DND-41 (cell line): Measurements from ENCODE around the gene MDM2.

Source experiments
- EZH2 ChIP-seq: IDR thresholded peaks from 3 replicates; pipeline ENCODE4 v1.6.1; 2012; ENCODE audit warnings: borderline replicate concordance, low read depth, mild to moderate bottlenecking, moderate library complexity, low read length, inconsistent platforms; ENCODE audit not compliant: severe bottlenecking
- TF ChIP-seq, protein P1 (sequence below): IDR thresholded peaks from 2 replicates; pipeline ENCODE4 v1.5.1; 2012; ENCODE audit warnings: borderline replicate concordance, low read length, moderate library complexity, mild to moderate bottlenecking; ENCODE audit not compliant: poor library complexity, severe bottlenecking; ENCODE audit errors: extremely low read depth

DNA sequence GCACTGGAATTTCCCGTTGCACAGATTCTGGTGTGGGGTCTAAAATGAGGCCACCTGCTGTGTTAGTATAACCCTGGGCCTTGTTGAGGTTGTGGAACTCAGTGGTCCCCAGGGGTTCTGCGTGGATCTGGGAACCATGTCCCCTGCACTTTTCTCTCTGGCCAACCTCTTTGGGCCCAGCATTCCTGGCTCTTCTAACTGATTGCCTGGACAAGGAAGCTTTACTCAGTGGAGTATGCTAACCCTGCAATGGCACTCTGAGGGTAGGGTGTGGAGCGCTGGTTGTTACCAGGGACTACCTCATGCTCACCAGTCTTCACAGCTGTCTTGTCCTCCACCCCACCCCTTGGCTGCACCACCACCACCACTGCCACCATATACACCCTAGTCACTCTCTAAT is 85.8 kb downstream of the MDM2 start:
- TF ChIP-seq, protein P1, sequence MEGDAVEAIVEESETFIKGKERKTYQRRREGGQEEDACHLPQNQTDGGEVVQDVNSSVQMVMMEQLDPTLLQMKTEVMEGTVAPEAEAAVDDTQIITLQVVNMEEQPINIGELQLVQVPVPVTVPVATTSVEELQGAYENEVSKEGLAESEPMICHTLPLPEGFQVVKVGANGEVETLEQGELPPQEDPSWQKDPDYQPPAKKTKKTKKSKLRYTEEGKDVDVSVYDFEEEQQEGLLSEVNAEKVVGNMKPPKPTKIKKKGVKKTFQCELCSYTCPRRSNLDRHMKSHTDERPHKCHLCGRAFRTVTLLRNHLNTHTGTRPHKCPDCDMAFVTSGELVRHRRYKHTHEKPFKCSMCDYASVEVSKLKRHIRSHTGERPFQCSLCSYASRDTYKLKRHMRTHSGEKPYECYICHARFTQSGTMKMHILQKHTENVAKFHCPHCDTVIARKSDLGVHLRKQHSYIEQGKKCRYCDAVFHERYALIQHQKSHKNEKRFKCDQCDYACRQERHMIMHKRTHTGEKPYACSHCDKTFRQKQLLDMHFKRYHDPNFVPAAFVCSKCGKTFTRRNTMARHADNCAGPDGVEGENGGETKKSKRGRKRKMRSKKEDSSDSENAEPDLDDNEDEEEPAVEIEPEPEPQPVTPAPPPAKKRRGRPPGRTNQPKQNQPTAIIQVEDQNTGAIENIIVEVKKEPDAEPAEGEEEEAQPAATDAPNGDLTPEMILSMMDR: no peak
- TF ChIP-seq EZH2: no peak
